GM12878 (cell line): ENCODE measurements around the gene RAI2.

ENCODE experiments used
- EP300 ChIP-seq, 2 experiments: fragments of 150-350 bp in 1 of 2; IDR thresholded peaks; 2 replicates each; pipeline ENCODE4 v1.6.1; 2011 to 2012; ENCODE audit warnings: low read depth in 2 of 2, low read length in 2 of 2, borderline replicate concordance in 1 of 2, improper control_type of control experiment in 1 of 2, inconsistent platforms in 1 of 2; ENCODE audit not compliant: control insufficient read depth in 1 of 2
- HDAC2 ChIP-seq: fragments of 200-600 bp; sonication (generic); IDR thresholded peaks from 2 replicates; pipeline ENCODE4 v1.6.1; 2017

DNA sequence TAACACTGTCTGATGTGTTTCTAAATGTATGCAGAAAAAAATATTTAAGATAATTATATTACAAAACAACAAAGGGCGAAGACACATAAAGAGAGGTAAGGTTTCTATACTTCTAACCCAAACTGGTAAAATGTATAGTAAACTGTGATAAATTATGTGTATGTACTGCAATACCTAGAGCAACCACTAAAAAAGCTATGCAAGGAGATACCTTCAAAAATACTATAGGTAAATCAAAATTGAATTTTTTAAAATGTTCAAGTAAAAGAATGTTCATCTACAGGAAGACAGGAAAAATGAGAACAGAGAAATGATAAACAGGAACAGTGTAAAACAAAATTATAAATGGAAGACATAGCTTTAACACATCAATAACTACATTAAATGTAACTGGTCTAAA lies 27.3 kb upstream of the RAI2 start:
- no peak for TF ChIP-seq HDAC2
- no peak for TF ChIP-seq EP300 (IDR thresholded peaks at IDR 0.05; ENCODE audit: borderline replicate concordance in 1 of 2, control insufficient read depth in 1 of 2, low read depth in 2 of 2, low read length in 2 of 2)
